Heart left ventricle (tissue), 16 donors: ENCODE data around the gene GAB3. TPM values are rescaled to one million over a fixed set of nuclear protein-coding genes. Genes with fewer than 3 reads are reported as not detected.
A peak's percentile ranks its signal among the peaks of the same experiment; 100 is the strongest.

Experiments used
- ATAC-seq, 4 donors: fragments of 200-7000 bp; cut with Tn5 transposase; one replicate each; pipeline ENCODE4 v1.9.1; 2020 to 2022; ENCODE audit warnings: moderate library complexity in 4 of 4, mild to moderate bottlenecking in 3 of 4, moderate number of reproducible peaks in 1 of 4
- DNase-seq, 5 donors: peaks; one replicate each; pipeline ENCODE4 v3.0.0-alpha.2; 2020
- H3K27ac ChIP-seq, 12 donors: fragments of 200-600 bp; sonication (generic) in 4 of 12; one replicate each; pipeline versions ENCODE4 v1.5.0 to v1.8.0; 2016 to 2022; ENCODE audit warnings: mild to moderate bottlenecking in 2 of 12
- H3K27me3 ChIP-seq, 9 donors: fragments of 200-600 bp; sonication (generic) in 2 of 9; one replicate each; pipeline versions ENCODE4 v1.5.1 to v1.8.0; 2016 to 2022; ENCODE audit warnings: mild to moderate bottlenecking in 3 of 9
- H3K36me3 ChIP-seq, 9 donors: fragments of 200-600 bp; sonication (generic) in 2 of 9; one replicate each; pipeline versions ENCODE4 v1.5.0 to v1.8.0; 2018 to 2022; ENCODE audit warnings: mild to moderate bottlenecking in 2 of 9
- H3K4me1 ChIP-seq, 12 donors: fragments of 200-600 bp; sonication (generic) in 4 of 12; one replicate each; pipeline versions ENCODE4 v1.5.0 to v1.8.0; 2016 to 2022; ENCODE audit warnings: mild to moderate bottlenecking in 3 of 12
- H3K4me3 ChIP-seq, 12 donors: fragments of 200-600 bp; sonication (generic) in 4 of 12; one replicate each; pipeline versions ENCODE4 v1.5.0 to v1.8.0; 2017 to 2022; ENCODE audit warnings: mild to moderate bottlenecking in 9 of 12, moderate library complexity in 4 of 12
- H3K9me3 ChIP-seq, 12 donors: fragments of 200-600 bp; sonication (generic) in 4 of 12; one replicate each; pipeline versions ENCODE4 v1.5.0 to v1.8.0; 2016 to 2022; ENCODE audit warnings: mild to moderate bottlenecking in 1 of 12
- POLR2A ChIP-seq, 2 donors: fragments of 450-650 bp; IDR thresholded peaks; one replicate each; pipeline ENCODE4 v1.6.1; 2017; ENCODE audit warnings: antibody characterized with exemption in 2 of 2, mild to moderate bottlenecking in 2 of 2, moderate library complexity in 2 of 2
- WGBS, 4 donors: extraction: QIAGEN DNeasy Blood & Tissue Kit in 2 of 4; methylation state at CpG; one replicate each; pipeline versions ENCODE4 v1.1.5 to v1.1.7; 2013 to 2018; 5-methylcytosine and 5-hydroxymethylcytosine counted together
- intact Hi-C, 10 donors: fragments of 100-400 bp; cut with DNase I; formaldehyde crosslinking; loops; one replicate each; pipeline versions ENCODE4 v1.11.1 to v1.14.2; 2022
- polyA plus RNA-seq, 2 donors: library from polyadenylated mRNA; stranded (reverse); fragments of 200-250 nt; gene quantifications; one replicate each; pipeline ENCODE4 v1.2.3, GENCODE V29; 2013
- total RNA-seq, 9 donors: library from RNA; depleted of rRNA in 2 of 9; stranded (reverse); fragments of >200 nt in 2 of 9; fragmentation: NEBNext Ultra II Directional in 3 of 9; extraction: Animal tissue kit (Norgen Biotek cat#: 25700) in 3 of 9; gene quantifications; one replicate each; pipeline versions ENCODE4 v1.1.0 to v1.2.4, GENCODE V29; 2016 to 2023
- TF ChIP-seq, protein P1 (sequence below), 12 donors: fragments of 200-600 bp; sonication (generic) in 4 of 12; IDR thresholded peaks; one replicate each; pipeline versions ENCODE4 v1.5.0 to v1.8.0; 2018 to 2022; ENCODE audit warnings: antibody characterized with exemption in 12 of 12, mild to moderate bottlenecking in 5 of 12
- donor health status: ischemic (EF 13 %, LVEDD 7.1; RV severe dilation, severe dysfunction).
- donor health status: healthy with polysubstance abuse.
- donor health status: DM: no; HTN: yes; CAD: no.
- donor health status: DM: no; HTN: no; CAD: no.
- donor health status: ischemic (EF 25% LVEDD 6.9; RV normal size, moderate dysfunction).
- donor health status: ischemic (EF 25% LVEDD 5.7; RV mildly dilated, moderate dysfunction).
- donor health status: healthy.
- donor health status: DM: yes; HTN: yes; CAD: no.
- donor health status: ischemic (EF 35%, LVEDD 5.7; RV mildly dilated, moderate dysfunction).
- donor health status: nonischemic (EF 11% LVEDD 7.7; RV severe dilation, severe dysfunction).
- donor health status: DM: yes; HTN: yes; CAD: no.
- donor health status: PGD.
- donor health status: ischemic (EF 29% LVEDD 5.4; RV normal size, mild dysfunction).
- donor health status: nonischemic (EF 23%, LVEDD 6.1; RV moderate dilation, normal function).

GAB3 gene
- total and polyA plus RNA-seq, 11 donors, result 7.2 to 29.0 (median 18.4) TPM

- no peak overlapping the region for H3K4me3 ChIP-seq
- no peaks in the 10 kb centered on the region for H3K27me3 ChIP-seq
- peaks cover 0 to 14% (median 3%) of the 10 kb centered on the region in 12 donors for H3K4me1 ChIP-seq
- peaks cover 0 to under 1% (median 0%) of the 10 kb centered on the region in 9 donors for H3K36me3 ChIP-seq
- no peaks in the 10 kb centered on the region for H3K9me3 ChIP-seq
- intact Hi-C loops, result no loop called here
- ATAC-seq (no peak), DNase-seq (no peak)
- H3K27ac ChIP-seq, result peak overlapping the region in 1 of 12 donors; percentile 57
- TF ChIP-seq, protein P1, sequence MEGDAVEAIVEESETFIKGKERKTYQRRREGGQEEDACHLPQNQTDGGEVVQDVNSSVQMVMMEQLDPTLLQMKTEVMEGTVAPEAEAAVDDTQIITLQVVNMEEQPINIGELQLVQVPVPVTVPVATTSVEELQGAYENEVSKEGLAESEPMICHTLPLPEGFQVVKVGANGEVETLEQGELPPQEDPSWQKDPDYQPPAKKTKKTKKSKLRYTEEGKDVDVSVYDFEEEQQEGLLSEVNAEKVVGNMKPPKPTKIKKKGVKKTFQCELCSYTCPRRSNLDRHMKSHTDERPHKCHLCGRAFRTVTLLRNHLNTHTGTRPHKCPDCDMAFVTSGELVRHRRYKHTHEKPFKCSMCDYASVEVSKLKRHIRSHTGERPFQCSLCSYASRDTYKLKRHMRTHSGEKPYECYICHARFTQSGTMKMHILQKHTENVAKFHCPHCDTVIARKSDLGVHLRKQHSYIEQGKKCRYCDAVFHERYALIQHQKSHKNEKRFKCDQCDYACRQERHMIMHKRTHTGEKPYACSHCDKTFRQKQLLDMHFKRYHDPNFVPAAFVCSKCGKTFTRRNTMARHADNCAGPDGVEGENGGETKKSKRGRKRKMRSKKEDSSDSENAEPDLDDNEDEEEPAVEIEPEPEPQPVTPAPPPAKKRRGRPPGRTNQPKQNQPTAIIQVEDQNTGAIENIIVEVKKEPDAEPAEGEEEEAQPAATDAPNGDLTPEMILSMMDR (IDR thresholded peaks at IDR 0.05), result no peak
- no peak for TF ChIP-seq POLR2A (IDR thresholded peaks at IDR 0.05)
- WGBS, 4 donors, result 63 to 91% (median 77%) methylated on average over 2 of the region's 2 CpGs
Measured at GRCh38 chrX:154795016-154795415, 44.1 kb upstream of the GAB3 start.

GRCh38 chrX:154793084-154793795 is 42.4 kb upstream of the GAB3 start:
- Histone ChIP-seq H3K36me3 (peaks cover 0 to 10% (median 0%) of the 10 kb centered on the region in 9 donors), H3K4me1 (no peaks in the 10 kb centered on the region), H3K4me3 (no peak overlapping the region), H3K27ac (no peak overlapping the region), H3K27me3 (no peaks in the 10 kb centered on the region), H3K9me3 (no peaks in the 10 kb centered on the region)
- DNase-seq (no peak), ATAC-seq (no peak)
- TF ChIP-seq, protein P1 (IDR thresholded peaks at IDR 0.05), result no peak
- TF ChIP-seq POLR2A (IDR thresholded peaks at IDR 0.05), result no peak
- 81 to 94% (median 88%) methylated on average over 7 of the region's 7 CpGs for WGBS, 4 donors
- intact Hi-C loops, result no loop called here

DNA sequence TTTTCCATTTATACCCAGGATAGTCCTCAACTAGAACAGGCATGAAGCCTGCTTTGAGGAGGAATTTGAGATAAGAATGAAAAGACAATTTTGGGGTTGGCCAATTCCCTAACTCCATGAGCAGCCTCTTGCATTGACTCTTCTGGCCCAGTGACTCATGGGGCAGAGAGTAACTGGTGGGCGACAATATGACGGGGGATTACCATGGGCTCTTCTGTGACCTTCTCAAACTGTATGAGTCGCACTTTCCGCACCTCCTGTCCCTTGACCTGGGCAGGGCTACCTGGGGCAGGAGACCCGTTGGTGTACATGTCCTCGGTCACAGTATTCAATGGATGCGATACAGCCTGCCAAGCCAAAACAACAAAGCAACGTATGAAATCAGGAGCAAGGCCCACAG is 41.1 kb upstream of the GAB3 start:
- no peak overlapping the region for H3K4me3 ChIP-seq
- intact Hi-C loops, result no loop called here
- ATAC-seq (no peak), DNase-seq (no peak)
- TF ChIP-seq, protein P1 (IDR thresholded peaks at IDR 0.05), result no peak
- no peak for TF ChIP-seq POLR2A (IDR thresholded peaks at IDR 0.05)
- H3K9me3 ChIP-seq, result no peaks in the 10 kb centered on the region
- no peak overlapping the region for H3K27ac ChIP-seq
- no peaks in the 10 kb centered on the region for H3K27me3 ChIP-seq
- H3K4me1 ChIP-seq, result no peaks in the 10 kb centered on the region
- H3K36me3 ChIP-seq, result peaks cover 0 to 10% (median 0%) of the 10 kb centered on the region in 9 donors
- WGBS, 4 donors, result 83 to 96% (median 91%) methylated on average over 8 of the region's 8 CpGs

DNA sequence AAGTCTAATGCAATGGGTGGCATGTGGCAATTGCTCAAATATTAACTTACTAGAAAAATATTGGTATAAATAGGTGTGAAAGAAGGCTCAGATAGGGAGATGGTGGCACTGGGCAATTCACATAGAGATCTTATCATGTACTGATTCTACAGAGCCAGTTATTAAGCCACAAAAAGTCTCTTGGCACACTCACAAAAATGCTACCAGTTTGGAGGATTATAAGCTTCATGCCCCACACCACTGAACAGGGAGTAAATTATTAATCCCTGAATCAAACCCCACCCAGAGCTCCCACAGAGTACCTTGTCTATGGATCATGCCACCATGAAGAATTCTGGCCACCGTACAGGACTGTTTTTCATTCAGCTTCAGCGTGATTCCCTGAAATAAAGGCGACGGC is 40.6 kb upstream of the GAB3 start:
- WGBS, 4 donors, result 65 to 92% (median 70%) methylated on average over 4 of the region's 4 CpGs
- no peak for ATAC-seq

More for the DNA sequence above, 40.6 kb upstream of the GAB3 start:
- Histone ChIP-seq H3K4me1 (no peaks in the 10 kb centered on the region), H3K27me3 (no peaks in the 10 kb centered on the region), H3K27ac (no peak overlapping the region), H3K4me3 (no peak overlapping the region), H3K36me3 (peaks cover 0 to 10% (median 0%) of the 10 kb centered on the region in 9 donors), H3K9me3 (no peaks in the 10 kb centered on the region)
- DNase-seq, result no peak
- intact Hi-C loops, result no loop called here
- TF ChIP-seq, protein P1 (IDR thresholded peaks at IDR 0.05), result no peak
- TF ChIP-seq POLR2A (IDR thresholded peaks at IDR 0.05), result no peak
